Activated CD4-positive, alpha-beta memory T cell treated with anti-CD3 and anti-CD28 coated beads, Interleukin-2, amount 10 ng/mL, durations not matched to agents 7 days and 5 days (primary cell): ENCODE results near the gene AMOTL2. TPM values are rescaled to one million over a fixed set of nuclear protein-coding genes. Genes with fewer than 3 reads are reported as not detected.

Source experiments
- CTCF ChIA-PET: fragments of 350-600 bp; sonication (Branson Sonifier 250); formaldehyde crosslinking; loops from one replicate; lab custom pipeline; 2021; ENCODE audit warnings: antibody characterized with exemption, inconsistent platforms; lab: Charles Lee
- POLR2A ChIA-PET: fragments of 350-600 bp; sonication (Branson Sonifier 250); formaldehyde crosslinking; loops from one replicate; lab custom pipeline; 2021; ENCODE audit warnings: antibody characterized with exemption; lab: Charles Lee
- DNase-seq: peaks from one replicate; pipeline ENCODE4 v3.0.0-alpha.2; 2020
- H3K27ac Mint-ChIP-seq: one replicate; pipeline ENCODE4 v1.8.0; 2021; ENCODE audit warnings: mild to moderate bottlenecking, mixed read lengths
- H3K27me3 Mint-ChIP-seq: one replicate; pipeline ENCODE4 v1.8.0; 2021; ENCODE audit warnings: mixed read lengths
- H3K36me3 Mint-ChIP-seq: one replicate; pipeline ENCODE4 v1.8.0; 2021; ENCODE audit warnings: low read depth, mixed read lengths
- H3K4me1 Mint-ChIP-seq: one replicate; pipeline ENCODE4 v1.8.0; 2021; ENCODE audit warnings: mixed read lengths
- H3K4me3 Mint-ChIP-seq: one replicate; pipeline ENCODE4 v1.8.0; 2021; ENCODE audit warnings: mild to moderate bottlenecking, mixed read lengths
- H3K9me3 Mint-ChIP-seq: one replicate; pipeline ENCODE4 v1.8.0; 2021; ENCODE audit warnings: mixed read lengths
- total RNA-seq, 2 experiments: library from RNA; stranded (reverse); gene quantifications; one replicate each; pipeline ENCODE4 v1.2.3, GENCODE V29; 2021

AMOTL2 gene
- total RNA-seq, 2 experiments from 2014 or later, result not detected

DNA sequence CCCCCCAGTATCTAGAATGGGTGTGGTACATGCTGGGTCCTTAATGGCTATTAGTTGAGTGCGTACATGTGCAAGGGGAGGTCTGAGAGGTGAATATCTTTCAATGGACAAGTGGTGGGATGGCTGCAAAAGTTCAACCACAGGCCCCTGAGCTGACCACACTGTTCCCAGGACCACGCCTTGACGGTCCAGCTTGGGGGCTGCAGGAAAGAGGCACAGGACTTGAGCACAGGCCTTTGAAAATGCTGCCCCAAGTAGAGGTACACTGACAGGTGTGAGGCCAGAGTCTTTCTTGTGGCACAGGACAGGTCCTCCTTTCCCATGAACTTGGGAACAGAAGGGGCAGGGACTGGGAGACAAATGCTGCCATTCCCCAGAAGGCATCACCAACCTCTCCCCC lies 24.0 kb downstream of the AMOTL2 start:
- no peak overlapping the region for H3K27ac Mint-ChIP-seq
- H3K27me3 Mint-ChIP-seq, result peaks cover 8% of the 10 kb centered on the region
- no peak overlapping the region for H3K4me3 Mint-ChIP-seq
- POLR2A ChIA-PET, result no interaction called here
- peaks cover 10% of the 10 kb centered on the region for H3K9me3 Mint-ChIP-seq
- no peak for DNase-seq
- CTCF ChIA-PET, result no interaction called here
- peaks cover 6% of the 10 kb centered on the region for H3K36me3 Mint-ChIP-seq
- H3K4me1 Mint-ChIP-seq, result no peaks in the 10 kb centered on the region

GRCh38 chr3:134348524-134348923 lies 25.7 kb downstream of the AMOTL2 start:
- H3K4me1 Mint-ChIP-seq, result no peaks in the 10 kb centered on the region
- no peak overlapping the region for H3K27ac Mint-ChIP-seq
- peaks cover 8% of the 10 kb centered on the region for H3K27me3 Mint-ChIP-seq
- peaks cover 6% of the 10 kb centered on the region for H3K36me3 Mint-ChIP-seq
- DNase-seq, result no peak
- H3K9me3 Mint-ChIP-seq, result peaks cover 10% of the 10 kb centered on the region
- ChIA-PET POLR2A (no interaction called here), CTCF (interaction anchor here (0.6 kb wide), 1 partner anchor 30 kb away, joined by 3 read pairs; no protein-coding TSS in a partner anchor)
- no peak overlapping the region for H3K4me3 Mint-ChIP-seq

GRCh38 chr3:134347551-134347950 lies 26.7 kb downstream of the AMOTL2 start:
- H3K27ac Mint-ChIP-seq, result no peak overlapping the region
- POLR2A ChIA-PET, result no interaction called here
- peaks cover 10% of the 10 kb centered on the region for H3K9me3 Mint-ChIP-seq
- peaks cover 6% of the 10 kb centered on the region for H3K36me3 Mint-ChIP-seq
- no peaks in the 10 kb centered on the region for H3K4me1 Mint-ChIP-seq
- no peak for DNase-seq
- H3K27me3 Mint-ChIP-seq, result peaks cover 8% of the 10 kb centered on the region
- H3K4me3 Mint-ChIP-seq, result no peak overlapping the region
- CTCF ChIA-PET, result interaction anchor here (1.5 kb wide), 1 partner anchor 9 kb away, joined by 4 read pairs; no protein-coding TSS in a partner anchor

- peaks cover 8% of the 10 kb centered on the region for H3K27me3 Mint-ChIP-seq
- no peaks in the 10 kb centered on the region for H3K4me1 Mint-ChIP-seq
- peaks cover 10% of the 10 kb centered on the region for H3K9me3 Mint-ChIP-seq
- ChIA-PET CTCF (interaction anchor here (0.7 to 1.5 kb wide), 2 partner anchors 10 to 96 kb away, joined by 3 to 4 read pairs; no protein-coding TSS in a partner anchor), POLR2A (no interaction called here)
- H3K27ac Mint-ChIP-seq, result no peak overlapping the region
- no peak for DNase-seq
- peaks cover 6% of the 10 kb centered on the region for H3K36me3 Mint-ChIP-seq
- H3K4me3 Mint-ChIP-seq, result no peak overlapping the region
These were observed 27.5 kb downstream of the AMOTL2 start for GRCh38 chr3:134346744-134347143.

GRCh38 chr3:134345202-134345601 lies 29.0 kb downstream of the AMOTL2 start:
- H3K36me3 Mint-ChIP-seq, result peaks cover 6% of the 10 kb centered on the region
- H3K4me1 Mint-ChIP-seq, result no peaks in the 10 kb centered on the region
- no peak overlapping the region for H3K4me3 Mint-ChIP-seq
- POLR2A ChIA-PET, result no interaction called here
- no peak overlapping the region for H3K27ac Mint-ChIP-seq
- H3K9me3 Mint-ChIP-seq, result peaks cover 10% of the 10 kb centered on the region
- H3K27me3 Mint-ChIP-seq, result peaks cover 8% of the 10 kb centered on the region
- CTCF ChIA-PET, result interaction anchor here (0.9 kb wide), 2 partner anchors 37 to 147 kb away, joined by 3 read pairs; no protein-coding TSS in a partner anchor
- DNase-seq, result no peak

DNA sequence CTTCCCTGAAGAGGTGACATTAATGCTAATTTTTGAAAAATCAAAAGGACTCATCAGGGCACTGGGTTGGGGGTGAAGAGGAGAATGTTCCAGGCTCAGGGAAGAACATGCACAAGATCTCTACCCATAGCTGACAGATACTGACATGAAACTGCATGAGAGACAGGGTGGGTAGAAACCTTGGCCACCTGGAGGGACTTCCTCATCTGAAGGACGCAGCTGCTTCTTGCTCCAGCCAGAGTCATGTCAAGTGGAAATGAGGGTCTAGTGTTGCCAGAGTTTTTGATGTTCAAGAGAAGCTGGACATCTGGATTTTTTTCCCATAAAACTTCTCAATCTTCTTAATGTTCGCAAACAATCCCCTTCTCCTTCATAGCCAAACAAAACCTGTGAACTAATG lies 29.7 kb downstream of the AMOTL2 start:
- Mint-ChIP-seq H3K4me3 (no peak overlapping the region), H3K4me1 (no peaks in the 10 kb centered on the region), H3K27ac (no peak overlapping the region), H3K27me3 (peaks cover 8% of the 10 kb centered on the region), H3K36me3 (peaks cover 6% of the 10 kb centered on the region), H3K9me3 (peaks cover 10% of the 10 kb centered on the region)
- DNase-seq, result no peak
- CTCF ChIA-PET, result interaction anchor here (0.9 kb wide), 1 partner anchor 147 kb away, joined by 3 read pairs; no protein-coding TSS in a partner anchor
- POLR2A ChIA-PET, result no interaction called here

DNA sequence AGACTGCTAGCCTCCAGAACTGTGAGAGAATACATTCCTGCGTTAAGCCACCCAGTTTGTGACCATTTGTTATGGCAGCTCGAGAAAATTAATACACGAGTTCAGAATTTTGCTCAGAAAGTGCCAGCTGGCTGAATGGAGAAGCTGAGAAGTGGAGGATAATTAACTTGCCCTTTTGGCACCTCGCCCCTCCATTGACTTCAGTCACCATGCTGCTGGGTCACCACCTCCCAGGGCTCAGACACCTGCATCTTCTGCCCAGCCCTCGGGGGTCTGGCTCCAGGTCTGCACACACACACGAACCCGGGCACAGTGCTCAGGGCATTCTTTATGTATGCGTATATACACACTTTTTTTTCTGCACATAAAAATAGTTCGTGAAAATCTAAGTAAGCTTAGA lies 32.0 kb downstream of the AMOTL2 start:
- CTCF ChIA-PET, result no interaction called here
- Mint-ChIP-seq H3K27ac (no peak overlapping the region), H3K9me3 (peaks cover 10% of the 10 kb centered on the region), H3K4me3 (no peak overlapping the region), H3K27me3 (peaks cover 8% of the 10 kb centered on the region), H3K36me3 (peaks cover 6% of the 10 kb centered on the region), H3K4me1 (no peaks in the 10 kb centered on the region)
- POLR2A ChIA-PET, result no interaction called here
- DNase-seq, result no peak

GRCh38 chr3:134341389-134341788 lies 32.9 kb downstream of the AMOTL2 start:
- Mint-ChIP-seq H3K27ac (no peak overlapping the region), H3K4me3 (no peak overlapping the region), H3K4me1 (no peaks in the 10 kb centered on the region), H3K9me3 (peaks cover 3% of the 10 kb centered on the region), H3K27me3 (peaks cover 3% of the 10 kb centered on the region), H3K36me3 (peaks cover under 1% of the 10 kb centered on the region)
- no peak for DNase-seq
- ChIA-PET CTCF (no interaction called here), POLR2A (interaction anchor here (1.0 kb wide), 1 partner anchor 145 kb away, joined by 3 read pairs; the partner anchor contains the start of genes ANAPC13 and CEP63)

DNA sequence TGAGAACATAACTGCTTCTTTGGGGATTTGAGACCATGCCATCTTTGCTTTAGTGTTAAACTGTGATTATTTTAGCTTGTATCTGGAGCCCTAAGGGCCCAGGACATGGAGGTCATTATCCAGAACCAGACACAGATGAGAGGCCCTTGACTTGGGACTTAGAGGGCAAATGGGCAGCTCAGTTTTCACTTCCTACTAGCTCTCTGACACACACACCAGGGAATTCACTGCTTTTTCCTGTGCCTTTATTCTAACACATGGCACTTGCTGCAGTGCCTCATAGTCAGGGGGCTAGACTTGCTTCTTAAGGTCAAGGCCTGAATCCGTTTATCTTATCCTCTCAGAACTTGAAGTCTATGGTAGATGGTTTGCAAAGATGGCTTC lies 33.3 kb downstream of the AMOTL2 start:
- ChIA-PET CTCF (no interaction called here), POLR2A (interaction anchor here (1.0 kb wide), 1 partner anchor 145 kb away, joined by 3 read pairs; the partner anchor contains the start of genes ANAPC13 and CEP63)
- Mint-ChIP-seq H3K36me3 (no peaks in the 10 kb centered on the region), H3K27ac (no peak overlapping the region), H3K4me3 (no peak overlapping the region), H3K4me1 (no peaks in the 10 kb centered on the region), H3K9me3 (no peaks in the 10 kb centered on the region), H3K27me3 (no peaks in the 10 kb centered on the region)
- DNase-seq, result no peak

GRCh38 chr3:134340362-134340981 lies 33.8 kb downstream of the AMOTL2 start:
- DNase-seq, result no peak
- Mint-ChIP-seq H3K36me3 (no peaks in the 10 kb centered on the region), H3K27ac (no peak overlapping the region), H3K4me3 (no peak overlapping the region), H3K9me3 (no peaks in the 10 kb centered on the region), H3K4me1 (no peaks in the 10 kb centered on the region), H3K27me3 (no peaks in the 10 kb centered on the region)
- POLR2A ChIA-PET, result interaction anchor here (1.0 kb wide), 1 partner anchor 145 kb away, joined by 3 read pairs; the partner anchor contains the start of genes ANAPC13 and CEP63
- CTCF ChIA-PET, result no interaction called here

DNA sequence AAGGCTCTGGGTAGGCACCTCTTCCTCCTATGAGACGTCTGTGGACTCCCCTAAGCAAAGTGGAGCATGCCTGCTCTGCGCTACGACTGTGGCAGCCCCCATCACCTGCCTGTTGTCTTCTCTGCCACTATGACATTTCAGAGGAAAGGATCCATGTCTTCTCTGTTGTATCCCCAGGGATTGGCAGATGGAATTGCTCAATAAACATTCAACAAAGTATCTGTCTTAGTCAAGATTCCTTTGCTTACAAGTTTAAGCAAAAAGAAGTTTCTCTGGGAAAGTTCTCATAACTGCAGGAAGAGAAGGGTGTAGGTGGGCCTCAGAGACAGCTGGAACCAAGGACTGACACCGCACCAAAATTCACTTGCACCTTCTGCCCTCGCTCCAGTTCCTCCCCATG lies 34.3 kb downstream of the AMOTL2 start:
- H3K27me3 Mint-ChIP-seq, result no peaks in the 10 kb centered on the region
- H3K9me3 Mint-ChIP-seq, result no peaks in the 10 kb centered on the region
- H3K4me1 Mint-ChIP-seq, result no peaks in the 10 kb centered on the region
- DNase-seq, result no peak
- no peak overlapping the region for H3K27ac Mint-ChIP-seq
- POLR2A ChIA-PET, result no interaction called here
- CTCF ChIA-PET, result no interaction called here
- H3K36me3 Mint-ChIP-seq, result no peaks in the 10 kb centered on the region
- no peak overlapping the region for H3K4me3 Mint-ChIP-seq

DNA sequence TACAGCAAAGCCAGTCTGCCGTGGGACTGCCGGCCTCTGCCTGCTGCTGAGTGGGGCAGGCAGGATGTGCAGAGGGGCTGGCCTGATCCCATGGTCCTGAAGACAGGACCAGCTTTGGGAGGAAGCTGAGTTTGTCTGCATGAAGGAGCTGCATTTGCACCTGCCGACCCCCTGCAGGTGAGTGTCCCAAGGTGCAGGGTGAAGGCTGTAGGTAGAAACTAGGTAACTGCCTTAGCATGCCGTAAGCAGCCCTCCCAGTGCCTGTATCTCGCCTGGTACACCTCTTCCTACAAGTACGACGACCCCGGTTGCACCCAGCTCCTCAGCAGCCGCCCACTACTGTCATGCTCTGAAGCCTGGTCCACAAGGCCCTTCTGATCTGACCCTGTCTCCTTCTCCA lies 34.9 kb downstream of the AMOTL2 start:
- H3K27me3 Mint-ChIP-seq, result no peaks in the 10 kb centered on the region
- ChIA-PET POLR2A (no interaction called here), CTCF (no interaction called here)

GRCh38 chr3:134338516-134339261 lies 35.6 kb downstream of the AMOTL2 start:
- Mint-ChIP-seq H3K9me3 (no peaks in the 10 kb centered on the region), H3K36me3 (no peaks in the 10 kb centered on the region), H3K4me1 (no peaks in the 10 kb centered on the region), H3K27me3 (no peaks in the 10 kb centered on the region), H3K4me3 (no peak overlapping the region), H3K27ac (no peak overlapping the region)
- CTCF ChIA-PET, result no interaction called here
- no peak for DNase-seq
- POLR2A ChIA-PET, result no interaction called here

More for the DNA sequence above, 34.9 kb downstream of the AMOTL2 start:
- Mint-ChIP-seq H3K27ac (no peak overlapping the region), H3K4me3 (no peak overlapping the region), H3K9me3 (no peaks in the 10 kb centered on the region), H3K4me1 (no peaks in the 10 kb centered on the region), H3K36me3 (no peaks in the 10 kb centered on the region)
- no peak for DNase-seq
